Parathyroid adenoma (tissue), 2 donors: Measurements from ENCODE around the gene SFN.

Experiments used
- H2AFZ ChIP-seq: fragments of 300-600 bp; sonication (generic); one replicate; pipeline ENCODE4 v1.7.0; 2017; ENCODE audit warnings: antibody characterized with exemption, mild to moderate bottlenecking
- H3K27ac ChIP-seq: fragments of 300-600 bp; sonication (generic); one replicate; pipeline ENCODE4 v1.7.0; 2017
- H3K27me3 ChIP-seq: fragments of 300-600 bp; sonication (generic); one replicate; pipeline ENCODE4 v1.7.0; 2017; ENCODE audit warnings: low read length; ENCODE audit not compliant: control insufficient read depth, insufficient read depth
- H3K36me3 ChIP-seq: fragments of 300-600 bp; sonication (generic); one replicate; pipeline ENCODE4 v1.7.0; 2017; ENCODE audit warnings: low read length; ENCODE audit not compliant: control insufficient read depth, insufficient read depth
- H3K4me1 ChIP-seq: fragments of 300-600 bp; sonication (generic); one replicate; pipeline ENCODE4 v1.7.0; 2017; ENCODE audit warnings: control low read depth
- H3K4me2 ChIP-seq: fragments of 300-600 bp; sonication (generic); one replicate; pipeline ENCODE4 v1.7.0; 2017; ENCODE audit warnings: low read length
- H3K4me3 ChIP-seq: fragments of 300-600 bp; sonication (generic); one replicate; pipeline ENCODE4 v1.7.0; 2017; ENCODE audit warnings: low read depth, low read length
- H3K79me2 ChIP-seq: fragments of 300-600 bp; sonication (generic); one replicate; pipeline ENCODE4 v1.7.0; 2017; ENCODE audit warnings: control low read depth
- H3K9ac ChIP-seq: fragments of 300-600 bp; sonication (generic); one replicate; pipeline ENCODE4 v1.7.0; 2017; ENCODE audit warnings: mild to moderate bottlenecking
- H3K9me3 ChIP-seq: fragments of 300-600 bp; sonication (generic); one replicate; pipeline ENCODE4 v1.7.0; 2017; ENCODE audit warnings: low read length; ENCODE audit not compliant: control insufficient read depth
- CTCF ChIP-seq: fragments of 300-600 bp; sonication (generic); IDR thresholded peaks from one replicate; pipeline ENCODE4 v1.7.0; 2017; ENCODE audit warnings: antibody characterized with exemption, mild to moderate bottlenecking
- donor health status: primary hyperparathyroidism.

The SFN gene

GRCh38 chr1:26853156-26853555 lies 9.8 kb upstream of the SFN start:
- TF ChIP-seq CTCF, result peak; percentile 60
- Histone ChIP-seq H3K9ac (no peak overlapping the region), H3K36me3 (no peaks in the 10 kb centered on the region), H3K27me3 (no peaks in the 10 kb centered on the region), H3K79me2 (no peaks in the 10 kb centered on the region), H2AFZ (no peak overlapping the region), H3K4me3 (no peak overlapping the region), H3K27ac (no peak overlapping the region), H3K4me2 (no peak overlapping the region), H3K4me1 (no peaks in the 10 kb centered on the region), H3K9me3 (no peaks in the 10 kb centered on the region)

- no peak overlapping the region for H3K4me2 ChIP-seq
- H3K36me3 ChIP-seq, result no peaks in the 10 kb centered on the region
- H2AFZ ChIP-seq, result no peak overlapping the region
- H3K9ac ChIP-seq, result no peak overlapping the region
- no peaks in the 10 kb centered on the region for H3K4me1 ChIP-seq
- H3K27ac ChIP-seq, result no peak overlapping the region
- H3K27me3 ChIP-seq, result no peaks in the 10 kb centered on the region
- TF ChIP-seq CTCF, result no peak
- no peaks in the 10 kb centered on the region for H3K79me2 ChIP-seq
- H3K9me3 ChIP-seq, result no peaks in the 10 kb centered on the region
- no peak overlapping the region for H3K4me3 ChIP-seq
These were observed 9.3 kb upstream of the SFN start for GRCh38 chr1:26853600-26853999.

- Histone ChIP-seq H2AFZ (no peak overlapping the region), H3K4me3 (no peak overlapping the region), H3K9ac (no peak overlapping the region), H3K27me3 (no peaks in the 10 kb centered on the region), H3K27ac (no peak overlapping the region), H3K79me2 (no peaks in the 10 kb centered on the region), H3K36me3 (no peaks in the 10 kb centered on the region), H3K9me3 (no peaks in the 10 kb centered on the region), H3K4me2 (no peak overlapping the region), H3K4me1 (no peaks in the 10 kb centered on the region)
- no peak for TF ChIP-seq CTCF
These were observed 8.0 kb upstream of the SFN start for GRCh38 chr1:26854906-26855305.

- Histone ChIP-seq H3K9ac (no peak overlapping the region), H2AFZ (no peak overlapping the region), H3K27me3 (no peaks in the 10 kb centered on the region), H3K79me2 (no peaks in the 10 kb centered on the region), H3K4me1 (no peaks in the 10 kb centered on the region), H3K4me2 (no peak overlapping the region), H3K9me3 (no peaks in the 10 kb centered on the region), H3K36me3 (no peaks in the 10 kb centered on the region), H3K27ac (no peak overlapping the region), H3K4me3 (no peak overlapping the region)
- no peak for TF ChIP-seq CTCF
These were observed 7.3 kb upstream of the SFN start for GRCh38 chr1:26855636-26856035.

- Histone ChIP-seq H3K79me2 (no peaks in the 10 kb centered on the region), H3K4me2 (no peak overlapping the region), H3K9me3 (no peaks in the 10 kb centered on the region), H2AFZ (no peak overlapping the region), H3K27ac (no peak overlapping the region), H3K4me1 (no peaks in the 10 kb centered on the region), H3K27me3 (no peaks in the 10 kb centered on the region), H3K9ac (no peak overlapping the region), H3K36me3 (no peaks in the 10 kb centered on the region), H3K4me3 (no peak overlapping the region)
- TF ChIP-seq CTCF, result no peak
These were observed 6.8 kb upstream of the SFN start for GRCh38 chr1:26856181-26856580.
